GM18499 (cell line): ENCODE measurements around the gene SYMPK.

Experiments used
- ATAC-seq: cut with Tn5 transposase; IDR thresholded peaks from one replicate; pipeline ENCODE4 v1.9.1; 2021; ENCODE audit warnings: moderate number of reproducible peaks; ENCODE audit not compliant: insufficient read depth, unreplicated experiment

SYMPK gene

GRCh38 chr19:45785781-45786532 is 77.0 kb downstream of the SYMPK start:
- no peak for ATAC-seq

- no peak for ATAC-seq
Measured at GRCh38 chr19:45785097-45785496, 77.8 kb downstream of the SYMPK start.

- no peak for ATAC-seq
Measured at GRCh38 chr19:45784096-45784495, 78.9 kb downstream of the SYMPK start.

- ATAC-seq = no peak
Measured at GRCh38 chr19:45782820-45783785, 79.8 kb downstream of the SYMPK start.

GRCh38 chr19:45782162-45782691 is 80.7 kb downstream of the SYMPK start, which contains the start of gene DMPK:
TSS of gene DMPK (minus strand) at chr19:45782490. CDS start at chr19:45782352, 138 bp downstream.
- ATAC-seq = no peak

GRCh38 chr19:45781214-45782161 is 81.5 kb downstream of the SYMPK start:
- ATAC-seq = no peak

GRCh38 chr19:45780448-45781213 is 82.3 kb downstream of the SYMPK start:
- ATAC-seq = no peak

GRCh38 chr19:45780146-45780447 is 82.8 kb downstream of the SYMPK start:
- ATAC-seq = no peak

- ATAC-seq = no peak
Measured at GRCh38 chr19:45779231-45780145, 83.5 kb downstream of the SYMPK start.

GRCh38 chr19:45778010-45778661 is 84.8 kb downstream of the SYMPK start:
- no peak for ATAC-seq

GRCh38 chr19:45777395-45777961 is 85.5 kb downstream of the SYMPK start:
- no peak for ATAC-seq

GRCh38 chr19:45774765-45775164 is 88.2 kb downstream of the SYMPK start:
- ATAC-seq = no peak

GRCh38 chr19:45773384-45773783 is 89.6 kb downstream of the SYMPK start:
- ATAC-seq = no peak

GRCh38 chr19:45772912-45773311 is 90.0 kb downstream of the SYMPK start:
- ATAC-seq = no peak

GRCh38 chr19:45772130-45772840 is 90.7 kb downstream of the SYMPK start:
- ATAC-seq = no peak

GRCh38 chr19:45771311-45771933 is 91.5 kb downstream of the SYMPK start:
- no peak for ATAC-seq
